Endodermal cell (in vitro differentiated cells): ENCODE data around the gene CC2D2A. TPM values are rescaled to one million over a fixed set of nuclear protein-coding genes. Genes with fewer than 3 reads are reported as not detected.

ENCODE experiments used
- DNase-seq: peaks from one replicate; pipeline ENCODE4 v3.0.0-alpha.2; 2017
- H3K27ac ChIP-seq: 2 replicates; pipeline ENCODE4 v1.5.1; 2013; ENCODE audit warnings: mild to moderate bottlenecking, low read depth, low read length, moderate library complexity
- H3K27me3 ChIP-seq: 2 replicates; pipeline ENCODE4 v1.6.1; 2013; ENCODE audit warnings: mild to moderate bottlenecking, low read length, moderate library complexity; ENCODE audit not compliant: insufficient read depth, control insufficient read depth, poor library complexity, severe bottlenecking
- H3K36me3 ChIP-seq: 2 replicates; pipeline ENCODE4 v1.7.0; 2013; ENCODE audit warnings: mild to moderate bottlenecking, low read length, moderate library complexity; ENCODE audit not compliant: control insufficient read depth, insufficient read depth
- H3K4me1 ChIP-seq: one replicate; pipeline ENCODE4 v1.7.0; 2013; ENCODE audit warnings: low read length; ENCODE audit not compliant: control insufficient read depth, insufficient read depth
- H3K4me3 ChIP-seq: 2 replicates; pipeline ENCODE4 v1.5.1; 2013; ENCODE audit warnings: mild to moderate bottlenecking, low read length, moderate library complexity
- H3K9ac ChIP-seq: 2 replicates; pipeline ENCODE4 v1.6.1; 2013; ENCODE audit warnings: mild to moderate bottlenecking, low read length, moderate library complexity; ENCODE audit not compliant: poor library complexity, severe bottlenecking; ENCODE audit errors: extremely low read depth
- H3K9me3 ChIP-seq: 2 replicates; pipeline ENCODE4 v1.6.1; 2013; ENCODE audit warnings: mild to moderate bottlenecking, low read length, moderate library complexity; ENCODE audit not compliant: control insufficient read depth
- H3K27ac Mint-ChIP-seq: 2 replicates; pipeline ENCODE4 v1.8.0; 2020; ENCODE audit warnings: mixed read lengths
- H3K27me3 Mint-ChIP-seq: 2 replicates; pipeline ENCODE4 v1.8.0; 2021; ENCODE audit warnings: mild to moderate bottlenecking, mixed read lengths; ENCODE audit not compliant: insufficient read depth
- H3K36me3 Mint-ChIP-seq: 2 replicates; pipeline ENCODE4 v1.8.0; 2020; ENCODE audit warnings: low read depth, mixed read lengths
- H3K4me1 Mint-ChIP-seq: 2 replicates; pipeline ENCODE4 v1.8.0; 2020; ENCODE audit warnings: mixed read lengths
- H3K4me3 Mint-ChIP-seq: 2 replicates; pipeline ENCODE4 v1.8.0; 2020; ENCODE audit warnings: mild to moderate bottlenecking, moderate library complexity, mixed read lengths
- H3K9me3 Mint-ChIP-seq: 2 replicates; pipeline ENCODE4 v1.8.0; 2020; ENCODE audit warnings: mild to moderate bottlenecking, mixed read lengths
- WGBS, 2 experiments: methylation state at CpG; one replicate each; pipeline versions ENCODE4 v1.1.5 to v1.1.7; 2013; ENCODE audit warnings: missing lambda C conversion rate in 2 of 2, mixed read lengths in 1 of 2; ENCODE audit not compliant: insufficient coverage in 1 of 2, insufficient read length in 1 of 2; 5-methylcytosine and 5-hydroxymethylcytosine counted together
- total RNA-seq, 2 donors: library from RNA; stranded (reverse); fragmentation: NEBNext Ultra II Directional in 1 of 2; extraction: Animal tissue kit (Norgen Biotek cat#: 25700) in 1 of 2; gene quantifications; 2 replicates in 1 of 2; 3 replicates in 1 of 2; pipeline ENCODE4 v1.2.1, GENCODE V29; 2021
- TF ChIP-seq, protein P1 (sequence below): fragments of 200-600 bp; sonication (generic); conservative IDR thresholded peaks from 2 replicates; pipeline ENCODE4 v1.5.0; 2021; ENCODE audit warnings: antibody characterized with exemption, mild to moderate bottlenecking

CC2D2A gene
- total RNA-seq, 2 donors from 2014 or later, result 12.3 to 25.2 TPM

DNA sequence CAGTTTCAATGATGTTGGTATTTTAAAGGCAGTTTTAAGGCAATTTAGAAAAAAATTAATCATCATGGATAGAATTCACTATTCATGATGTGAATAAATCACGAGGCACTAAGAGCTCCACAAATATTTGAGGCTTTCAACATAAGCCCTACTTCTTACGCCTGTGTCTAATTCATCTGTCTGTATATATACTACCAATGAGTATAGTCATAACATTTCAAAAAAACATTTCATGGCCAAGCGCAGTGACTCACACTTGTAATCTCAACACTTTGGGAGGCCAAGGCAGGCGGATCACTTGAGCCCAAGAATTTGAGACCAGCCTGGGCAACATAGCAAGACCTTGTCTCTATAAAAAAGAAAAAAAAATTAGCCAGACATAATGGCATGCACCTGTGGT, 129.0 kb downstream of the CC2D2A start:
- Histone ChIP-seq H3K27ac (no peak overlapping the region), H3K36me3 (peaks cover 34% of the 10 kb centered on the region), H3K9me3 (peaks cover 6% of the 10 kb centered on the region), H3K9ac (no peak overlapping the region), H3K4me3 (no peak overlapping the region), H3K4me1 (no peaks in the 10 kb centered on the region), H3K27me3 (no peaks in the 10 kb centered on the region)
- H3K4me3 Mint-ChIP-seq, result no peak overlapping the region
- H3K27ac Mint-ChIP-seq, result no peak overlapping the region
- H3K36me3 Mint-ChIP-seq, result peaks cover 34% of the 10 kb centered on the region
- DNase-seq, result no peak
- TF ChIP-seq, protein P1, sequence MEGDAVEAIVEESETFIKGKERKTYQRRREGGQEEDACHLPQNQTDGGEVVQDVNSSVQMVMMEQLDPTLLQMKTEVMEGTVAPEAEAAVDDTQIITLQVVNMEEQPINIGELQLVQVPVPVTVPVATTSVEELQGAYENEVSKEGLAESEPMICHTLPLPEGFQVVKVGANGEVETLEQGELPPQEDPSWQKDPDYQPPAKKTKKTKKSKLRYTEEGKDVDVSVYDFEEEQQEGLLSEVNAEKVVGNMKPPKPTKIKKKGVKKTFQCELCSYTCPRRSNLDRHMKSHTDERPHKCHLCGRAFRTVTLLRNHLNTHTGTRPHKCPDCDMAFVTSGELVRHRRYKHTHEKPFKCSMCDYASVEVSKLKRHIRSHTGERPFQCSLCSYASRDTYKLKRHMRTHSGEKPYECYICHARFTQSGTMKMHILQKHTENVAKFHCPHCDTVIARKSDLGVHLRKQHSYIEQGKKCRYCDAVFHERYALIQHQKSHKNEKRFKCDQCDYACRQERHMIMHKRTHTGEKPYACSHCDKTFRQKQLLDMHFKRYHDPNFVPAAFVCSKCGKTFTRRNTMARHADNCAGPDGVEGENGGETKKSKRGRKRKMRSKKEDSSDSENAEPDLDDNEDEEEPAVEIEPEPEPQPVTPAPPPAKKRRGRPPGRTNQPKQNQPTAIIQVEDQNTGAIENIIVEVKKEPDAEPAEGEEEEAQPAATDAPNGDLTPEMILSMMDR, result no peak
- 92 to 94% methylated on average over 2 to 4 of the region's 4 CpGs for WGBS, 2 experiments
- H3K4me1 Mint-ChIP-seq, result no peaks in the 10 kb centered on the region
- H3K9me3 Mint-ChIP-seq, result peaks cover 5% of the 10 kb centered on the region
- no peaks in the 10 kb centered on the region for H3K27me3 Mint-ChIP-seq

DNA sequence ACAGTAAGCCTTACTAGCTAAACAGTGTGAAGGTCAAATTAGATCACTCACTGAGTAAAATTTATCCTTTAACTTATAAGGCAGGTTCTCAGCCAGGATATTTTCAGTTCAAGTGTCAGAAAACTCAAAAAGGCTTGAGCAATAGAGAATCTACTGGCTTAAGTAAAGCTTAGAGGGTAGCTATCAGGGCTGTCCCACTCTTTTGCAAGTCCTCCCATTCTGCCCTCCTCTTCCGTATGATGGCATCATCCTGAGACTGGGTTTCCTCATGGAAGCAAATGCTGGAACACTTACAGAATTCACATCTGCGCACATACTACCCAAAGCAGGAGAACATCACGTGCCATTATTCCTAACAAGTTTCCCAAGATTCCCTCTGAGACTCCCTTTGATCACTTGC, 130.5 kb downstream of the CC2D2A start:
- Histone ChIP-seq H3K9me3 (peaks cover 17% of the 10 kb centered on the region), H3K4me1 (no peaks in the 10 kb centered on the region), H3K36me3 (peaks cover 49% of the 10 kb centered on the region), H3K27ac (no peak overlapping the region), H3K27me3 (no peaks in the 10 kb centered on the region), H3K9ac (no peak overlapping the region), H3K4me3 (no peak overlapping the region)
- Mint-ChIP-seq H3K9me3 (peaks cover 5% of the 10 kb centered on the region), H3K4me1 (no peaks in the 10 kb centered on the region), H3K36me3 (peaks cover 48% of the 10 kb centered on the region), H3K27me3 (no peaks in the 10 kb centered on the region), H3K4me3 (no peak overlapping the region), H3K27ac (no peak overlapping the region)
- DNase-seq, result no peak
- WGBS, 2 experiments, result 95 to 100% methylated on average over 3 of the region's 3 CpGs
- TF ChIP-seq, protein P1, result no peak

DNA sequence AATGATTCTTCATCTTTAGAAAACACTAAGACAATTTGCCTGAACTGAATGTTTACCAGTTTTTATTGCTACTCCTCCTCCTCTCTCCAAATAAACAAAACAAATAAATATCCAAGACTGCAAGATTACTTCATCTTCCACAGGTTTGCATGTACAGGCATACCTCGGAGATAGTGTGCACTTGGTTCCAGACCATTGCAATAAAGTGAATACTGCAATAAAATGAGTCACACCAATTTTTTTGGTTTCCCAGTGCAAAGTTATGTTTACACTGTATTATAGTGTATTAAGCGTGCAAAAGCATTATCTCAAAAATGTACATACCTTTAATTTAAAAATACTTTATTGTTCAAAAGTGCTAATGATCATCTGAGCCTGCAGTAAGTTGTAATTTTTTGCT, 132.2 kb downstream of the CC2D2A start:
- no peak overlapping the region for H3K27ac Mint-ChIP-seq
- H3K36me3 Mint-ChIP-seq, result peaks cover 54% of the 10 kb centered on the region
- H3K4me3 Mint-ChIP-seq, result no peak overlapping the region
- peaks cover 5% of the 10 kb centered on the region for H3K9me3 Mint-ChIP-seq
- TF ChIP-seq, protein P1, result no peak
- 94 to 100% methylated on average over 1 of the region's 2 CpGs for WGBS, 2 experiments
- no peak overlapping the region for H3K4me3 ChIP-seq
- H3K27me3 Mint-ChIP-seq, result no peaks in the 10 kb centered on the region
- no peak overlapping the region for H3K27ac ChIP-seq
- H3K9ac ChIP-seq, result no peak overlapping the region
- DNase-seq, result no peak
- no peaks in the 10 kb centered on the region for H3K4me1 Mint-ChIP-seq
- no peaks in the 10 kb centered on the region for H3K27me3 ChIP-seq
- peaks cover 17% of the 10 kb centered on the region for H3K9me3 ChIP-seq
- H3K4me1 ChIP-seq, result no peaks in the 10 kb centered on the region
- H3K36me3 ChIP-seq, result peaks cover 56% of the 10 kb centered on the region
